Esophagus mucosa (tissue), 1 donor: ENCODE measurements around the gene FOS. TPM values are rescaled to one million over a fixed set of nuclear protein-coding genes. Genes with fewer than 3 reads are reported as not detected.

Source experiments
- ATAC-seq: fragments of 200-7000 bp; cut with Tn5 transposase; one replicate; pipeline ENCODE4 v1.9.1; 2020
- total RNA-seq: library from RNA; stranded (reverse); gene quantifications from one replicate; pipeline ENCODE4 v1.2.4, GENCODE V29; 2023
- donor health status: DM: yes; HTN: yes; CAD: no.

The FOS gene
- total RNA-seq, 1 donor from 2014 or later = 125 TPM

DNA sequence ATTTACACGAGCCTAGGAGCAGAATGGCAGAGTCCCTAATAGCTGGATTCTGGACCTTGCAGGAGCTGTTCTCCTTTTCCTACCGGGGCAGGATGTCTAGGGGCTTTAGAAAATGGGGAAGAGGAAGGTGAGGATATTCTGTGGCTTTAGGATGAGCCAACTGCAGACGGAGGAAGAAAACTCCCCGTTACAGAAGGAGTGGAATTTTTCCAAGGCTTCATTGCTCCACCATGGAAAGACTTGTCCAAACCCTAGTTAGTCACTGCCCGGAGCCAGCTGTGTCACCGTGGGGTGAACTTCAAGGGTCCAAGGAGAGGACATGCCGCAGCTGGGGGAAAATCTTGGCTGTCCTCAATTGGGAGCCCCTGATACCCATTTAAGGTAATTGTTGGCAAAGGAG, 41.6 kb downstream of the FOS start:
- ATAC-seq = no peak

DNA sequence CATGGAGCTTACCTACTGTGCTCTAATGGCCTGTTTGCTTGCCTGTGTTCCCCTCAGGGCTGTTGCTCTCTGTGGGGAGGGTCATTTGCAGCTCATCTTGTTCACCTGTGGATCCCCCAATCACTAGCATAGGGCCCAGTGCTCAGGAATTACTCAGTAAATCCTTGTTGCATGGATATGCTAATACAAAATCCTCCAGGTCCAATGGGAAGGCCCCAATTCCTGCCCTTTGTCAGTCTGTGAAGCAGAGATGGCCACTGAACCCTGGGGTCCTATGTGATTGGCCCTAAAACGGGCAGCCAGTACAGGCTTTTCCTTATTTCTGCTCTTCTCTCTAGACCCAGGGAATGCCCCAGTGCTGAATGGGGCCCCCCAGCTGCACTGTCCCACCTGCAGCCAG, 44.1 kb downstream of the FOS start:
- ATAC-seq = no peak

DNA sequence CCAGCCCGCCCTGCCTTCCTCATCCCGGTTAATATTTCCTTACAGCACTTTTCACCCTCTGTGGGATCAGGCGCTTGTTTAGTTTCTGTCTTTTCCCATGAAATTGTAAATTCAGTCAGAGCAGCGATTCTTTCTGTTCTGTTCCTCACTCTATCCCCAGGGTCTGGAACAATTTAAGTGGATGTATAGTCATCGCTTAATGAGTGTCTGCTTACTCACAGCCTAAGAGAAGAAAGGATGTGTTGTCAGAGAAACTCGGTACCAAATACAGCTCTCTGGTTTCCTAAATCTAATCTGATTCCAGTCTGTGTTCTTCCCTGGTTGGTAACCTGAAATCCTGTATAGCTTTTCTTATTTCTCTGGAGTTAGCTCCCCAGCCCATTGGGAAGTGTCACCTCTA, 44.9 kb downstream of the FOS start:
- ATAC-seq = no peak

DNA sequence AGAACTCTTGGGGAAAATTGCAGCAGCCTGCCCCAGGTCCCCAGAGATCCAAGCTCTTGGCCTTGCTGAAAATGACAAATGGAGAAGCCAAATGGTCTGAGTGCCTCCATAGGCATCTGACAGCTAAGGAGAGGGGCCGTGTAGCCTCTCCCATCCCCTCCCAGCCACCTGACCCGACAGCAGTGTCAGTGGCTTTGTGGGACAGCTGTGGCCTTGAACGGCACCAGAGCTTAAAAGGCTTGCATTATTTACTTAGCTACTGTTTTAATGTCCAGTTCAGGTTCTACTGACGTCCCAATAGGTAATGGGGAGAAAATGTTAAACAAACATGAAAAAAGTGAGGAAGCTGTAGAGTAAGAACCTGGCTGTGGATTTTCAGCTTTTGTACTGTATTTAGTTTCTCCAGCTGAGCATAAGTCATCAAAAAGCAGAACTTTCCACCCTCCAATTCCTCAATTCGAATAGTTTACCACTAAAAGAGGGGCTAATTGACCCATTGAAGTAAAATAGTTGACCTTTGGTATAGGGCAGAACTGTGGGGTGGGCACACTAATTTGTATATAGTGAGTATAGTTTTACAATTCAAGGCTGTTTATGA, 50.0 kb downstream of the FOS start:
- ATAC-seq = no peak

DNA sequence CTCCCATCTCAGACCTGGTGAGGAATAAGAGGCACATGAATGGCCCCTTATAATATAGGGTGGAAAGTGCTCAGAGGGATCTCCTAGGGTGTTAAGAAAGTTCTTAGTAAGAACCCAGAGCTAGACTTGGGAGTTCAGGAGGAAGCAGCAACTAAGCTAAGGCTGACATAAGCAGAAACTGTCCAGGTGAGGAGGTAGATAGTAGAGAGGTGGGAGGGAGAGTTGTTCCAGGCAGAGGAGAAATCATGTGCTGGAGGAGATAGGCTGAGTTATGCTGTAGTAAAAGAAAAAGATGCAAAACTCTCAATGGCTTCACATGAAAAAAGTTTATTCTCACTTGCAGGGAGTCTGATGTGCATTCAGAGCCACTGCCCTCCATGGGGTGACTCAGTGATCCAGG, 50.7 kb downstream of the FOS start:
- ATAC-seq = no peak

DNA sequence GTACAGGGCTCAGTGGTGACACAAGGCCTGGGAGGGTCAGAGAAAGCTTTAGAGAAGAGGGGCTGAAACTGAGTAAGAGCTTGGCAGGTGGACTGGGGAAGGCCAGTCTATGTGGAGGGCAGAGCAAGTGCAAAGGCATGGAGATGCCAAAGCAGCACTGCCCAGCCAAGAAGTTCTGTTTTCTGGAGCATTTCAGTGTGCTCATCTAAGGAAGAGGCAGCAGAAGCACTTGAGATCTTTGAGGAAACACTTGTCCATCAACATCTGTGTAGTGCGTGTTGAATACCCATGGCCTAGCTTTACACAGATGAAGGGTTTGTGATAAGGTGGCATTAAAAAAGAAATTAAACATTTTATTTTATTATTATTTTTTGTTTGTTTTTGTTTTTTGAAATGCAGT, 52.8 kb downstream of the FOS start:
- ATAC-seq = no peak

Other genes with a start within 250 kb of the FOS start
- 10.6 TPM for gene MLH3, start 227.4 kb upstream of the FOS start, total RNA-seq
- 8.3 TPM for gene ACYP1, start 214.8 kb upstream of the FOS start, total RNA-seq
- 1.1 TPM for gene ZC2HC1C, start 209.2 kb upstream of the FOS start, total RNA-seq
- gene NEK9, start 151.8 kb upstream of the FOS start, total RNA-seq = 31.2 TPM
- gene TMED10, start 102.2 kb upstream of the FOS start, total RNA-seq = 293 TPM
- gene JDP2, start 149.2 kb downstream of the FOS start, total RNA-seq = 18.5 TPM
- gene BATF, start 243.6 kb downstream of the FOS start, total RNA-seq = 0.84 TPM